Fibroblast of lung (primary cell): ENCODE results near the gene FOXL2NB.

Experiments
- EZH2 ChIP-seq: IDR thresholded peaks from 2 replicates; pipeline ENCODE4 v1.5.1; 2012; ENCODE audit warnings: low read length, control low read depth, mild to moderate bottlenecking; ENCODE audit errors: missing control alignments
- TF ChIP-seq, protein P1 (sequence below), 2 donors: IDR thresholded peaks in 1 of 2; conservative IDR thresholded peaks in 1 of 2; 1 replicate in 1 of 2; 2 replicates in 1 of 2; pipeline ENCODE4 v1.5.1; 2011 to 2012; ENCODE audit warnings: low read length in 2 of 2, control low read depth in 1 of 2, inconsistent platforms in 1 of 2, low read depth in 1 of 2, mild to moderate bottlenecking in 1 of 2

DNA sequence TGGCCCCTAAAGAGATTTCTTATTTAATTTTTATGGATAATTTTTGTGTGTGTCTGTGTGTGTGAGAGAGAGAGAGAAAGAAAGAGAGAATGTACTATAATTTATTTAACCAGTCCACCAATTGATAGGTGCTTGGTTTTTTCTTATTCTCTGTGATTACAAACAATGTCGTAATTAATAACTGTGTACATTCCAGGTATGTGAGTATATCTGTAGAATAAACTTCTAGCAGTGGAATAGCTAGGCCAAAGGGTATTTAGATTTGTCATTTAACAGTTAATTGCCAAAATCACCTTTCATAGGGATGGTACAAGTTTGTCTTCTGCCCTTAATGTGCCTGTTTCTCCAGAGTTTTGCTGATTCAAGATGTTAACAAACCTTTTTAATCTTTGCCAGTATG lies 35.4 kb upstream of the FOXL2NB start:
- TF ChIP-seq, protein P1, sequence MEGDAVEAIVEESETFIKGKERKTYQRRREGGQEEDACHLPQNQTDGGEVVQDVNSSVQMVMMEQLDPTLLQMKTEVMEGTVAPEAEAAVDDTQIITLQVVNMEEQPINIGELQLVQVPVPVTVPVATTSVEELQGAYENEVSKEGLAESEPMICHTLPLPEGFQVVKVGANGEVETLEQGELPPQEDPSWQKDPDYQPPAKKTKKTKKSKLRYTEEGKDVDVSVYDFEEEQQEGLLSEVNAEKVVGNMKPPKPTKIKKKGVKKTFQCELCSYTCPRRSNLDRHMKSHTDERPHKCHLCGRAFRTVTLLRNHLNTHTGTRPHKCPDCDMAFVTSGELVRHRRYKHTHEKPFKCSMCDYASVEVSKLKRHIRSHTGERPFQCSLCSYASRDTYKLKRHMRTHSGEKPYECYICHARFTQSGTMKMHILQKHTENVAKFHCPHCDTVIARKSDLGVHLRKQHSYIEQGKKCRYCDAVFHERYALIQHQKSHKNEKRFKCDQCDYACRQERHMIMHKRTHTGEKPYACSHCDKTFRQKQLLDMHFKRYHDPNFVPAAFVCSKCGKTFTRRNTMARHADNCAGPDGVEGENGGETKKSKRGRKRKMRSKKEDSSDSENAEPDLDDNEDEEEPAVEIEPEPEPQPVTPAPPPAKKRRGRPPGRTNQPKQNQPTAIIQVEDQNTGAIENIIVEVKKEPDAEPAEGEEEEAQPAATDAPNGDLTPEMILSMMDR (conservative IDR thresholded peaks at IDR 0.05 in 1 of 2, IDR thresholded peaks at IDR 0.05 in 1 of 2; ENCODE audit: low read depth in 1 of 2, low read length in 2 of 2) = no peak
- no peak for TF ChIP-seq EZH2
